ENCODE results near the gene ZFAND3.

ZFAND3 gene

DNA sequence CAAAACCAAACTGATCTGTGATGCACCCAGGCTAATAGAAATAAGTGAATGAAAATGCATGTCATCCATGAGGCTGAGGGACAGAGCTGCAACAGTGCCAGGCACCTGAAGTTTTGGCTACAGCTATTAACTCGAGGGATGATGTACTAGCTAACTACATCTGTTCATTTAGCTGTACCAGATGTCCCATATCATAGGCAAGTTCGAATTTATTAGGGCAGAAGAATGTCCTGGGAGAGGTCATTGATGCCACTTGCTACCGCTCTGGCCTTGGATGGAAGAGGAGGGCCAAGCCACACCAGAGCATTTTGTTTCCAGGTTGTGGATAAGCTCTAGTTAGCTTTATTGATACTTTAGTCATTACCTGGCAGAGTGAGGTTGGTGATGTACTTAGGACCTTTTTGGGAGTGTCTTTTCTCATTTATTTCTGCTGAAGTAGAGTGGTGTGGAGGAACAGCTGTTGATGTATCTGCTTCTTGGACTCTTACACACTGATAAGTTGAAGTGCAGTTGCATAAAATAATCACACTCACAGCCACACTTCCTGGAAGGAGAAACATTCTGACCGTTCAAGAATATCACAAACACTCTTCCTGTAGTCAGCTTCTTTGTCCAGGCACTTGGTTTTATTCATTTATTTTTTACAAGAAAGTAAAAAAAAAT is 8.2 kb downstream of the ZFAND3 start:
- DNase-seq: no peak

DNA sequence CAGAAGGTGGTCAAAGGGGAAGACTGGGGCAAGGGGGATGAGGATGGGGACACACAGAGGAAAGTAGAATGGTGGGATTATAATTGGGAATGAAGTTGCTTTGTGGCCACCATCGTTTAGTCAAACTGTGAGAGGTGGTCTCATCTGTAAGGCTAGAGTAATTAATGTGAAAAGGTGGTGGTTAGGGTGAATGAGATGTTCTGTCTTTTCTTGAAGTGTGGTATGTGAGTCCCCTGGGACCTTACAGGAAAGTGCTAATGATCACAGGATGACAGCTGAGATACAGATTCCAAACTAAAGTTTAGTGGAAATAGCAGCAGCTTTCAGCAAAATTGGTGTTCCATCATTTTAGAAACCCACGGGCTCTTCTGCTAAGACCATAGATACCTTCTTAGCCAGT is 10.7 kb downstream of the ZFAND3 start:
- DNase-seq: no peak

GRCh38 chr6:37831457-37831856 is 11.9 kb downstream of the ZFAND3 start:
- DNase-seq: no peak

DNA sequence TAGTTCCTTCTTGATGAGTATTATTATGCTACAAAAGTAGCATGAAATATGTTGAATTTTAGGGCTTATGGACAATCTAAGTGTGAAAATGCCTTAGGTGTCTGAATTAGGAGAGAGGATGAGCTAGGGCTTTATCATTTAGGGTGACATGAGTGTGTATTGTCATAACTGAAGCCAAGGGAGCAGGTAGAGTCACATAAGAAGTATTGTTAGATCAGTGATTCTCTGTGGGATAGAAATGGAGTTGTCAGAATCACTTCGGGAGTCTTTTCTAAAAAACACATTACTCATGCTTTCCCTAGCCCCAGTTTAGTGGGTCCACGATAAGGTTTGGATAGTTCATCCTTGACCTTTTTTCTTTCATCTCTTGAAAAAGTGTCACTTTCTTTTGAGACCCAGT is 16.4 kb downstream of the ZFAND3 start:
- no peak for DNase-seq

- no peak for DNase-seq
These were observed 18.8 kb downstream of the ZFAND3 start for GRCh38 chr6:37838219-37838921.

DNA sequence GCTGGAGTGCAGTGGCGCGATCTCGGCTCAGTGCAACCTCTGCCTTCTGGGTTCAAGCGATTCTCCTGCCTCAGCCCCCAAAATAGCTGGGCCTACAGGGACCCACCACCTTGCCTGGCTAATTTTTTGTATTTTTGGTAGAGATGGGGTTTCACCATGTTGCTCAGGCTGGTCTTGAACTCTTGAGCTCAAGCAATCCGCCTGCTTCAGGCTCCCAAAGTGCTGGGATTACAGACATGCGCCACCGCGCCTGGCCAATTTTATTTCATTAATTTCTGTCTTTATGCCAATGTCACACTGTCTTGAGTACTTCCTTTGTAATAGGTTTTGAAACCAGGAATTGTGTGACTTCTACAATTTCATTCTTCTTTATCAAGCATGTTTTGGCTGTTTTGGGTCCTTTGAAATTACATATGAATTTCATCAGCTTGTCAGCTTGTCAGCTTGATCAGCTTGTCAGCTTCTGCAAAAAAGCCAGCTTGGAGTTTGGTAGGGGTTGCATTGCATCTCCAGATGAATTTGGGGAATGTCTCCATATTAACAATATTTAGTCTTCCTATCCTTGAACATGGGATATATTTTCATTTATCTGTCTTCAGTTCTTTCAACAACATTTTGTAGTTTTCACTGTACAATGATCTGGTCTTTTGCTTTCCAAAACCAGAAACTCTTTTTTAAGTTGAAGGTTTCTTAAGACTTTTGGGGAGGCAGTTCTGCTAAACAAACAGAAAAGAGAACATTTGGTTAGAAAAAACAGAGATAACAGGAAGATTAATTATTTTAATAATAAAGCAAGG is 20.8 kb downstream of the ZFAND3 start:
- DNase-seq: no peak

DNA sequence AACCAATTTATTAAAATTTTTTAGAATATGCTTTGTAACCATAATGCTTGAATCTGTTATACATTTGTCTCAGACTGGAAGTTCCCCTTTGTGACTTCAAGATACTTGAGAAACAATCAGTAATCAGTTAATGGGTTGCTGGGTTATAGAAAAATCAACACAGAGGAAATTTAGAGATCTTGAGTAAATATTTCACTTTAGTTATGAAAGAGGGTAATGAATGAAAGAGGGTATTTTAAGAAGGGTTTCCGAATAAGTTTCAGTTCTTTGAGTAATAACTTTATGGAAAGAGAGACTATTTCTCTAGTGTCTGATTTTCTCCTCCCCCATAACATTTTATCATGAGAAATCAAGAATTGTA is 21.4 kb downstream of the ZFAND3 start:
- DNase-seq: no peak

- DNase-seq: no peak
These were observed 25.7 kb downstream of the ZFAND3 start for GRCh38 chr6:37845026-37845911.

- DNase-seq: no peak
These were observed 26.4 kb downstream of the ZFAND3 start for GRCh38 chr6:37845930-37846329.

- DNase-seq: no peak
These were observed 28.2 kb downstream of the ZFAND3 start for GRCh38 chr6:37847704-37848103.

- no peak for DNase-seq
These were observed 28.8 kb downstream of the ZFAND3 start for GRCh38 chr6:37848371-37848770.

GRCh38 chr6:37850260-37850659 is 30.7 kb downstream of the ZFAND3 start:
- no peak for DNase-seq

- no peak for DNase-seq
These were observed 31.3 kb downstream of the ZFAND3 start for GRCh38 chr6:37850728-37851285.

GRCh38 chr6:37851997-37852524 is 32.5 kb downstream of the ZFAND3 start:
- no peak for DNase-seq

DNA sequence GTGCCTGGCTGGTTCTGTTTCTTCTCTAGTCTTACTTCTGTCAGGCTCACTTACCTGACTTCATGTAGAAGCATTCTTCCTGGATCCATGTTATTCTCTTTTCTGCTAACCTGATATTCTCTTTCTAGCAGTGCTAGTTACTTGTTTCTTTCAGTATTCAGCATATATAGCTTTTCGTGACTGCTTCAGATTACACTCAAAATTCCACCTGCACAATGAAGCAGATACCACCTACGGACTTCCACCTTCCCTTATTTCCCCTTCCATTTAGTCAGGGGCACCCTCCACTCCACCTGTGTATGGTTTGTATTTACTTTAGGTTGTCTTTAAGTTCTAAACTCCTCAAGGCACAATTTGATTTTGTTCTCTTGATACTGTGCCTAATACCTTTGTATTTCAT is 36.8 kb downstream of the ZFAND3 start:
- no peak for DNase-seq

DNA sequence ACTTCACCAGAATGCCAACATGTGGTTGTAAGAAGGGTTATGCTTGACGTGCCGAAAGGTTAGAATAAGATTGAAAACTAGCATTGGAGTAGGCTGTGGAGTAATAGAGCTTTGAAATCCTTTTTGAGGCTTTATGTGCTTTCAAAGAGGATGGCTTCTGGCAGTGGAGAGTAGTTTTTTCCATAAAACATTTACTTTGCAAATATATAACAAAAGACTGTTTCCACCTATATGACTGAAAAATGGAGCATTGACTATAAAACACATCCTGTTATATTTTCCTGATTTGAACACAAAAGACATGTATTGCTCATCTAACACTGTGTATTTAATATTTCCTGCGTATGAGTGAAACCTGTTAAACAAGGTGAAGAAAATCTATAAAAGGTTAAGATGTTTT is 38.8 kb downstream of the ZFAND3 start:
- DNase-seq: no peak

DNA sequence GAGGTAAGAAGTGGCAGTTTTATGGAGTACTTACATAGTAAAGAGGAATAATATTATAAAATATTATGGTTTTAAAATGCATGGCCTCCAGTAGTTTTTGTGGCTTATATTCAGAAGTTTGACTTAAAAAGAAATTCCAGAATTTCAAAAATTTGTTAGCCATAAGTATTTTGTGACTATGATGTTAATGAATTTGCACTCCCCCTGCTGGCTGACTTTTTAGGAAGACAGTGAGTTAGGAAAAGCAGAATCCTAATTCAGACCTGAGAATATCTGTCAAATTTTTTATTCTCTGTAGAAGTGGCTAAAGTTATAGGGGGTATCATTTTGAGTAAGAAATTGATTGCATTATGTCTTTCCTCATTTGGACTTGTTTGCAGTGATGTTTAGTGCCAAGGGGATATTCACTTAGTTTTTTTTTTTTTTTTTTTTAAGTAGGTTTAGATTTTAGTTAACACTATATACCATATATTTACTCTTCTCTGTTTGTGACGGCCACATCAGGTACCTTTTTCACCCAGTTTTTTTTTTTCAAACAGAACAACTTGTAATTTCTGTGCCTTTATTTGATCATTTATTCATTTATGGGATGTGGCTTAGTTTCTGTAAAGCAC is 40.8 kb downstream of the ZFAND3 start:
- no peak for DNase-seq

GRCh38 chr6:37861452-37861851 is 41.9 kb downstream of the ZFAND3 start:
- no peak for DNase-seq

DNA sequence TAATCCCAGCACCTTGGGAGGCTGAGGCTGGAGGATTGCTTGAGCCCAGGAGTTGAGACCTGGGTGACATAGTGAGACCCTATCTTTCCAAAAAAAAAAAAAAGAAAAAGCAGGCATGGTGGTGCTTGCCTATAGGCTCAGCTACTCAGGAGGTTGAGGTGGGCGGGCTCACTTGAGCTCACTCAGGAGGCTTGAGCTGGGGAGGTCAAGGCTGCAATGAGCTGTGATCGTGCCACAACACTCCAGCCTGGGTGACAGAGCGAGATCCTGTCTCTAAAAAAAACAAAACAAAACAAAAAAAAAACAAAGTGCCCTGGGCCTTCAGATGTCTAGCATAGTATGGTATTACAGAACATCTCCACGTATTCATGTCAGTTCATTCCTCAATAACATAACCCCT is 42.9 kb downstream of the ZFAND3 start:
- no peak for DNase-seq

DNA sequence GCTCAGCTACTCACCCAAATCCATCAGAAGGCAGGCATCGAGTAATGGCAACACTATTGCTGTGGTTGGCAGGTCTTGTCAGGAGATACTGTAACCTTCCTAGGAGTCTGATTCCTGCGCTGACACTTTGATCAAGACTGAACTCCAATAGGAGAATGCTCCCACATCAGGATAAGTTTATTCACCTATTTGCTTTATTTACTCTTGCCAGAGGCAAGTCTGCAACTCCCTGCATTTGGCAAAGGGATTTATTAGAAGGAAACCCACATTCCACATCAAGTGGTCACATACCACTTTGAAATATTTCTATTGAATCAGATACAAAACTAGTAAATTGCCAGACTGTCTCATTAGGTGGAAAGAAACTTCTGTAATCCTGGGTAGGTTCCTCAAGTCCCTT is 43.5 kb downstream of the ZFAND3 start:
- DNase-seq: no peak

DNA sequence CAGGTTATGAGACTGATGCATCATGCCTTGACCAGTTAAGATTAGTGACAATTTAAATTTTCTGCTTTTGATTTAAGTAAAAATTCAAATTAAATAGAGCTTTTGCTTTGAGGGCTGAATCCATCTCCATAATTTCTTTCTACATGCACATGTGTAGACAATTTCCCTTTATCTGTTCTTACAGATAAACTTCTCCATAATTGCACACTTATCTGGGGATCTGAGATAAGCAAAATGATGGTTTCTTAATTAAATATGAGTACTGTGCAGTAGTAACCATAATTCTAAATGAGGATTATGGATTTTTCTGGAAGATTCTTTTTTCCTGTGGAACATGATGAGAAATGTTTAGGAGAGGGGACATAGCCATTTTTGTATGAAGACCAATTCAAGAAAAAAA is 44.7 kb downstream of the ZFAND3 start:
- no peak for DNase-seq

DNA sequence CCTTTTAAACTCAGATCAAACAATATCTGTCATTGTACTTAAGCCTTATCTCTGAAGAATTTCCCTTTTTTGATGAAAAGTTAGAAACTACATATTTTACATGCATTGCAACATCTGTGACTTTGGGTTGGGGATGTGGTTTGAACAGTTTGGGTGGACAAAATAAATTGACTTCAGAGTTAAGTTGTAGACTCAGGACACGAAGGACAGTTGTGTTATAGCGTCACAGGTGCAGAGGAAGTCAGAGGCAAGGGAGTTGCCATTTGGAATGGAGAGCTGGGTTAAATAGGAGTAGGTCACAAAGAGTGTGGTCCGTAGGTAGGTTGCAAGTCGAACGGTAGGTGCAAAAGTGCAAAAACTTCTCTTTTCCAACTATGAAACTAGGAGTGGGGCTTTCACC is 46.0 kb downstream of the ZFAND3 start:
- no peak for DNase-seq
